NCI-H146 (cell line): ENCODE results near the gene LACTB.
"Not testable (repeated sequence)": the region's sequence is repeated elsewhere in the genome, so short reads cannot be mapped to it uniquely, and the experiment has no call there.

Source experiments
- DNase-seq: peaks from one replicate; lab custom pipeline; 2025; lab: John Stamatoyannopoulos, UW

The LACTB gene

DNA sequence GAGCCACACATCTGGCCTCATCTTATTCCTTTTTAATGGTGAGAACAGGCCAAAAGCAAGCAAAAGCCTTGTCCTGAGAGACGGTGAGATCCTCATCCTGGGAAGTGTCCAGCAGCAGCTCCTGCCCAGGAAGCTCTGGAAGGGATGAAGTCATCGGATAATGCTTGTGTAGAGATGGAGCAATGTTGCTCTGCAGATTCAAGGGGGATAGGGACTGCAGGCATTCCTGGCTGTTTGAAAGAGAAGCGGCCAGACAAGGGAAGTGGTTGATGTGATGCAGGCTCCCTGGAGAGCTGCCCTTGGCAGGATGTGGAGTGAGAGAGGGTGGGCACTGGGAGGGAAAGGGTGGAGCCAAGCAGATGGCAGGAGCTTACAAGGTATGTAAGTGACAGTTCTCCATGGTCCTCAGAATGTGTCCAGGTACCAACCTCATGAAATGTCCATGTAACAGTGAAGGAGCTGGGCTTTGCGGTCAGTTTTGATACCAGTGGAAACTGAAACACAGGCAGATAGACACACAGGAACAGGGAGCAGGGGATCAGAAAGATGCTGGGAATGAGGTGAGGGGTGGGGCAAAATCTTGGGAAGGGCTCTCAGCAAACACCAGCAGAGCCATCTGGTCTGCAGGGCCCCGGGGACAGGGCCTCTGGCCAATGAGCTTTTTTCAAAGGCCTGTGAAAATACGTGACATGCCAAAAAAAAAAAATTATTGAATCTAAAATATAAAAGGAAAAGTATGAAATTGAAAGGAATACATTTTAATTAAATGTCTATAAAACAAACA lies 32.2 kb upstream of the LACTB start:
- DNase-seq: peak; percentile 57

GRCh38 chr15:63090472-63090871 lies 31.2 kb upstream of the LACTB start:
- no peak for DNase-seq

- DNase-seq: no peak
These were observed 30.8 kb upstream of the LACTB start for GRCh38 chr15:63090887-63091286.

GRCh38 chr15:63091679-63092446 lies 29.8 kb upstream of the LACTB start:
- DNase-seq: no peak

GRCh38 chr15:63093486-63094205 lies 28.0 kb upstream of the LACTB start:
- peak; percentile 67 for DNase-seq

DNA sequence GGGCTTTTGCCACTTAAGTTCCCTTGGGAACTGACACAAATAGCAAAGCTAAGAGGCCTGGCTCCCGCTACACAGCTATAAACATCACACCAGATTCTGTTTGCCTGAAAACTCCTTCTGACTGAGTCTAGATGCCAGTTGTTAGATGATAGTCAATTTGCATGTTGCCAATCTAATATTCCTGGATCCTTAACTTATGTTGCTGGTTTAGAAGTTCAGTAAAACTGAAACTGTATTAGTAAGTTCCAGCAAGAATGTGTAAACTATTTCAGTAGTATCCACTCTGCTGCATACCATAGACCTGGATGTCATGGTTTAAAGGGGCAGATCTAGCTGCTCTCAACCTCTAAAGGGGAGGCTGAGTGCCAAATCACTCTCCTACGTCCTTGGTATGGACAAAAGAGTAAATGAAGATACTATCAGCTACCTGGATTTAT lies 27.1 kb upstream of the LACTB start:
- DNase-seq: no peak

DNA sequence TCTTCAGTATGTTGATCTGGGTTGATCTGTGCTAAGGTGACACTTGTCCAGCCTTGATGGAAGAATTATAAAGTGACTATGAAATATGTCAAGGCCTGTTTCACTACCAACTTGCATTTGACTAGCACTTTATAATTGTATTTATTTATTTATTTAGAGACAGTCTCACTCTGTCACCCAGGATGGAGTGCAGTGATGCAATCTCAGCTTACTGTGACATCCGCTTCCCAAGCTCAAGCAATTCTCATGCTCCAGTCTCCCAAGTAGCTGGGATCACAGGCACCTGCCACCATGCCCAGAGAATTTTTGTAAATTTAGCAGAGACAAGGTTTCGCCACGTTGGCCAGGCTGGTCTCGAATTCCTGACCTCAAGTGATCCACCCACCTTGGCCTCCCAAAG lies 25.5 kb upstream of the LACTB start:
- DNase-seq: no peak

DNA sequence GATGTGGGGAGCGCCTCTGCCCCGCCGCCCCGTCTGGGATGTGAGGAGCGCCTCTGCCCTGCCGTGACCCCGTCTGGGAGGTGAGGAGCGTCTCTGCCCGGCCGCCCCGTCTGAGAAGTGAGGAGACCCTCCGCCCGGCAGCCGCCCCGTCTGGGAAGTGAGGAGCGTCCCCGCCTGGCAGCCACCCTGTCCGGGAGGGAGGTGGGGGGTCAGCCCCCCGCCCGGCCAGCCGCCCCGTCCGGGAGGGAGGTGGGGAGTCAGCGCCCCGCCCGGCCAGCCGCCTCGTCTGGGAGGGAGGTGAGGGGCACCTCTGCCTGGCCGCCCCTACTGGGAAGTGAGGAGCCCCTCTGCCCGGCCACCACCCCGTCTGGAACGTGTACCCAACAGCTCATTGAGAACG lies 22.8 kb upstream of the LACTB start:
- not testable (repeated sequence) for DNase-seq

DNA sequence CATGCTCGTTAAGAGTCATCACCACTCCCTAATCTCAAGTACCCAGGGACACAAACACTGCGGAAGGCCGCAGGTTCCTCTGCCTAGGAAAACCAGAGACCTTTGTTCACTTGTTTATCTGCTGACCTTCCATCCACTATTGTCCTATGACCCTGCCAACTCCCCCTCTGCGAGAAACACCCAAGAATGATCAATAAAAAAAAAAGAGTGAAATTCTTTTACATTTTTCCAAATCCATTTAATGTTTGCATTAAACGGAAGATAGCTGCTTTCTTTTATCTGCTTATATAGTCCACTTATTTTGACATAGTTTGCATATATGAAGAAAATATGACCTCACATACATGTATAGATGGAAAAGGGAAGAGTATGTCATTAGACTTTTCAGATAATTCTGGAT lies 22.1 kb upstream of the LACTB start:
- DNase-seq: not testable (repeated sequence)

DNA sequence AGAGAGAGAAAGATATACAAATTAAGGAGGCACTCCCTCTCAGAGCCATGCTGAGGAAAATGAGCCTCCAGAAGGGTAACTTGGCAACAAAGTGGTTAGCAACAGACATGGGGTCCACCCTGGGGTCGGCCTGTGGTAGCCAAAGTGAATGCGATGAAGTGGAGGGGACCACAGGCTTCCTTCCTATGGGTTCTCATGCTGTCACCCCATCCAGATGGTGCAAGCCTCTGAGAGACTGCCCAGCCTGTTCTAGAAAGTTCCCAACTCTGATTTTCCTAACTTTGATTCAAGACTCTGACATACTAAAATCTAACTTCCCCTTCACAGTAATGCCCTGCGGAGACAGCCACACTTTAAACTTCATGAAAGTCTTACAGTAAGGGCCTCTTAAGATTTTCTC lies 18.2 kb upstream of the LACTB start:
- no peak for DNase-seq

- no peak for DNase-seq
These were observed 16.9 kb upstream of the LACTB start for GRCh38 chr15:63104727-63105126.

- not testable (repeated sequence) for DNase-seq
These were observed 16.3 kb upstream of the LACTB start for GRCh38 chr15:63105354-63105753.

DNA sequence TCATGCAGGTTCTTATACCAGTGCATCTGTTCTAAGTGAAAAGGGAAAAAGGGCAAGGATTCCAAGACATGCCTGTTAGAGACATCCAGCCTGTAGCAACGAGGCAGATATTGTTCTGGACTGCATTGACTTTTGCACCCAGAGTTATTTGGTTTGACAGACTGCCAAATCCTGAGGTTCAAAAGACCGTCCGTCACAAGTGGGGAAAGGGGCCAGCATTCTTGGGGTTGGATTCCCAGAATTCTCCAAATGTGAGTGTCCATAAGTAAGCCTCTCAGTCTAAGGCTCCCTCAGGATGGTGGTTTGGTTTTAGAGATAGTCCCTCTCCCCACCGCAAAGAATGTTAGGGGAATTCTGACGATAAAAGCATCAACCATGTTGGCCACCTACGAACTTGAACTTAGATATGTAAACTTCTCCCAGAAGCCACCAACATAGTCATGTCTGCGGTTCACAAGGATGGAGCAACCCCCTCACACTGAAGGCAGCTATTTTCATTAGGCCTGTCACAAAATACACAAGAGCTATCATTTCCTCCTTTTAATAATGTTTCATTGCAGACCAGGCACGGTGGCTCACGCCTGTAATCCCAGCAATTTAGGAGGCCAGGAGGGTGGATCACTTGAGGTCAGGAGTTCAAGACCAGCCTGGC lies 13.6 kb upstream of the LACTB start:
- no peak for DNase-seq

DNA sequence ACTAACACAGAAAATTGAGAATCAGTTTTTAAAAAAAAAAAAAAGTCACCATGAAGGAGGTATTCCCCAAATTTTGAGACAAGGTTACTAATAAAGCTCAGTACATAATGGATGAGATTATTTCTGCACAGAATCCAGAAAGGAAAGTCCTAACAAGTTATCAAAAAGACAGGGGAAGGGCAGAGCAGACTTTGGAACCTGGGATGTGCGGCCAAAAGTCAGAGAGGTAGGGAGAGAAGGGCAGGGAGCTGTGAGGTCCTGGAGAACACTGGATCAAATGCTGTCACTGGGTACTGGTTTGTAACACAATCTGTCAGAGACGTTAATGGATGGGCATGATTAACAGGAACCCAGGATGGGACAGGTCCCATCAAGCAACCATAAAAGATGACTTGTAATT lies 12.2 kb upstream of the LACTB start:
- no peak for DNase-seq

DNA sequence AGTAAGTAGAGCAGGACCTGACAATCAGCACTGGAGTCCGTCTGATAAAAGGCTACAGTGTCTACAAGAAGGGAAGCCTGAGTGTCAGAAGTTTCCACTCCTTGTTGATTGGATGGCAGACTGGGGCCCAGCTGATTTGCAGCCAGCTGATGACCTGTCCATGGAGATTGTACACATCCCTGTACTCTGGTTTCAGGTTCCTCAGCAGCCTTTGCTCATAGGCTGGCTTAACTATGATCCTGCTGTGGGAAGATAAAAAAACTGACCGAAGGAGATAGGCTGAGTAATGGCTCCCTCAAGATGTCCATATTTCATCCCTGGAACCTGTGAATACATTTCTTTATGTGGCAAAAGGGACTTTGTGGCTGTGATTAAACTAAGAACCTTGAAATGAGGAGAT lies 11.7 kb upstream of the LACTB start:
- no peak for DNase-seq

DNA sequence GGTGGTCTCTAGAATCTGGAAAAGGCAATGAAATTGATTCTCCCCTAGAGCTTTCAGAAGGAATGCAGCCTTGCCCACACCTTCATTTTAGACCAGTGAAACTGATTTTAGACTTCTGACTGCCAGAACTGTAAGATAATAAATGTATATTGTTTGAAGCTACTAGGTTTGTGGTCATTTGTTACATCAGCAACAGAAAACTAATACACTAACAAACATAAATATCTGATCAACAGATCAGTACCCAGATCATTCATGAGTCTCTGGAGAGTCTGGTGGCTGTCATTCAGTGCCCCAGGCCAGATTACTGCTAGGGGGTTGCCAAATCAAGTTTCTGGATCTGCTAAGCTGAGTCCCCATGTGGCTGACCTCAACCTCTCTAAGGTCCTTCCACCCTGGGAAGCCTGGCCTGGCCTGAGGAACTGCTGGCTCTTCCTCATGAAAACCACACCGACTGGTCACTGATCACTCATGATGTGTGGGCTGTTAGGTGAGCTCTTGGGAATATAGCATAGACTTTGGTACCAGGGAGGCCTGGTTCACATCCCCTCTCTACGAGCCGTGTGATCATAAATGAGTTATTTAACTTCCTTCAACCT lies 11.1 kb upstream of the LACTB start:
- DNase-seq: no peak

- no peak for DNase-seq
These were observed 10.2 kb upstream of the LACTB start for GRCh38 chr15:63111481-63111880.

DNA sequence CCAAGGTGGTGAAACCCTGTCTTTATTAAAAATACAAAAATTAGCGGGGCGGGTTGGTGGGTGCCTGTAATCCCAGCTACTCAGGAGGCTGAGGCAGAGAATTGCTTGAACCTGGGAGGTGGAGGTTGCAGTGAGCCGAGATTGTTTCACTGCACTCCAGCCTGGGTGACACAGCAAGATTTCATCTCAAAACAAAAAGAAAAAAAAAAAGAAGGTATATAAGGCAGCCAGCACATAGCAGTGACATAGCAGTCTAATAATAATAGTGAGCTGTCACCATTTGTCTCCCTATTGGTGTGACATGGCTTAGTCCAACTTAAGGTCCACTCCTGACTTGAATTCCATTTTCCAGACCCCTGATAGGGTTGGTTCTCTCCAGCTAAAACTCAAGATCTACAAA lies 8.8 kb upstream of the LACTB start:
- no peak for DNase-seq

DNA sequence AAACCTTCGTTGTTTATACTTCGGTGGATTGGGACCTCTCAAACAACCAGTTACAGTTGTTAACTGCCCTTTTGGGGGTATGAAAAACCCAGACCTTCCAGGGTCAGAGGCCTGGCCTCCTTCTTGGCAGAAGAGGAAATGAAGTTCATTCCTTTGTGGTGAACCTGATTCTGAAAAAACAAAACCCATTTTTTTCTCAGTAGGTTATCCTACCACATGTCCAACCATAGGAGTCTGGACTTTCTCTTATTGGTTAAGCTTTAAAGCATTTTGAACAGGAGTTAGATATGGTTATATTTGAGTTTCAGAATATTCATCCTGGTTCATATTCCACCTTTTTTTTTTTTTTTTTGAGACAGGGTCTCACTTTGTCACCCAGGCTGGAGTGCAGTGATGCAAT lies 7.2 kb upstream of the LACTB start:
- DNase-seq: no peak

- DNase-seq: no peak
These were observed 2.8 kb upstream of the LACTB start for GRCh38 chr15:63118854-63119253.

- DNase-seq: peak; percentile 64
These were observed 578 bp downstream of the LACTB start for GRCh38 chr15:63122002-63122875.
